ENCODE measurements around the gene AFF1.
"Not testable (repeated sequence)": the region's sequence is repeated elsewhere in the genome, so short reads cannot be mapped to it uniquely, and the experiment has no call there.

AFF1 gene

GRCh38 chr4:86978709-86979108 lies 43.9 kb downstream of the AFF1 start:
- no peak for DNase-seq

DNA sequence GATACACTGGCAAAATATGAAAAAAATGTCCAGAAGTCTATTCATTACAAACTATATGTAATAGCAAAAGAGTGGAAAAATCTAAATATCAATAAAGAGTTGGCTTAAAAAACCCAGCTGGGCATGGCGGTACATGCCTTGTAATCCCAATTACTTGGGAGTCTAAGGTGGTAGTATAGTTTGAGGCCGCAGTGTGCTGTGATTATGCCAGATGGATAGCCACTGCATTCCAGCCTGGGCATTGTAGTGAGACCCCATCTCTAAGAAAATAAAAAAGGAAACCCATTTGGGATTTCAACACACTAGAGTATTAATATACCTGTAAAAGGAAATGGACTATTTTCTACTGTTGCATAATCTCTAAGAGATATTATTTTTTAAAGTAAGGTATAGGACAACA lies 45.4 kb downstream of the AFF1 start:
- DNase-seq = no peak

GRCh38 chr4:86981789-86982188 lies 47.0 kb downstream of the AFF1 start:
- peak; percentile 60 for DNase-seq

DNA sequence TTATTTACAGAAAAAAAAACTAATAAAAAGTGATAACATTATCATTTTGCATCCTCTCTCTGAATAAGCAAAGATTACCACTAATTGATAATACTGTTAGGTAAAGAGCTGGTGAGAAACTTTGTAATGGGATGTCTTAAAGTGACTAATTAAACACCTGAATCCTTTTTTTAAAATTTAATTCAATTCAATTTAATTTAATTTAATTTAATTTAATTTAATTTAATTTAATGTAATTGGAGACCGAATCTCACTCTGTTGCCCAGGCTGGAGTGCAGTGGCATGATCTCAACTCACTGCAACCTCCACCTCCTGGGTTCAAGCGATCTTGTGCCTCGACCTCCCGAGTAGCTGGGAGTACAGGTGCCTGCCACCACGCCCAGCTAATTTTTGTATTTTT lies 51.0 kb downstream of the AFF1 start:
- DNase-seq = not testable (repeated sequence)

DNA sequence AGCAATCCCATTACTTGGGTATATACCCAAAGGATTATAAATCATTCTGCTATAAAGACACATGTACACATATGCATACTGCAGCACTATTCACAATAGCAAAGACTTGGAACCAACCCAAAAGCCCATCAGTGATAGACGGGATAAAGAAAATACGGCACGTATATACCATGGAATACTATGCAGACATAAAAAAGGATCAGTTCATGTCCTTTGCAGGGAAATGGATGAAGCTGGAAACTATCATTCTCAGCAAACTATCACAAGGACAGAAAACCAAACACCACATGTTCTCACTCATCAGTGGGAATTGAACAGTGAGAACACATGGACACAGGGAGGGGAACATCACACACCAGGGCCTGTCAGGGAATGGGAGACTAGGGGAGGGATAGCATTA lies 54.8 kb downstream of the AFF1 start:
- not testable (repeated sequence) for DNase-seq

GRCh38 chr4:86990510-86990909 lies 55.7 kb downstream of the AFF1 start:
- DNase-seq = no peak

GRCh38 chr4:86991994-86992393 lies 57.2 kb downstream of the AFF1 start:
- DNase-seq = peak; percentile 67

GRCh38 chr4:86993909-86994681 lies 59.3 kb downstream of the AFF1 start:
- DNase-seq = no peak

DNA sequence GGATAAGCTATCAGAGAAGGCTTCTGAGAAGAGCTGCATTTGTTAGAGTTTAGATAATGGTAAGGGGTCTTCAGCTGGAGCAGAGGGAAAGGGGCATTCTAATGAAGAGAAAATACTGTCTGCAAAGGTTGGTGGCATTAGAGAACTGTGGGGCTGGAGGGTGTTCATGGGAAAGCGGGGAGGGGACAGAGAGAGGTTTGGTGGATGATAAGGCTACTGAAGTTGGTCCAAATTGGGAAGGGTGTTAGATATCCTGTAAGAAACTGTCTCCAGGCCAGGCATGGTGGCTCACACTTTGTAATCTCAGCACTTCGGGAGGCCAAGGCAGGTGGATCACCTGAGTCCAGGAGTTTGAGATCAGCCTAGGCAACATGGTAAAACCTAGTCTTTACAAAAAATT lies 59.9 kb downstream of the AFF1 start:
- no peak for DNase-seq

DNA sequence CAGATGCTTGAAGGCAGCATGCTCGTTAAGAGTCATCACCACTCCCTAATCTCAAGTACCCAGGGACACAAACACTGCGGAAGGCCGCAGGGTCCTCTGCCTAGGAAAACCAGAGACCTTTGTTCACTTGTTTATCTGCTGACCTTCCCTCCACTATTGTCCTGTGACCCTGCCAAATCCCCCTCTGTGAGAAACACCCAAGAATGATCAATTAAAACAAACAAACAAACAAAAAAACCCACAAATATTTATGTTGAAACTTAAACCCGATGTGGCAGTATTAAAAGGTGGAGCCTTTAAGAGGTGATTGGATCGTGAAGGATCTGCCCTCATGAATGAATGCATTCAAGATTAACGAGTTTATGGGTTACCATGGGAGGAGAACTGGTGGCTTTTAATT lies 61.7 kb downstream of the AFF1 start:
- not testable (repeated sequence) for DNase-seq

DNA sequence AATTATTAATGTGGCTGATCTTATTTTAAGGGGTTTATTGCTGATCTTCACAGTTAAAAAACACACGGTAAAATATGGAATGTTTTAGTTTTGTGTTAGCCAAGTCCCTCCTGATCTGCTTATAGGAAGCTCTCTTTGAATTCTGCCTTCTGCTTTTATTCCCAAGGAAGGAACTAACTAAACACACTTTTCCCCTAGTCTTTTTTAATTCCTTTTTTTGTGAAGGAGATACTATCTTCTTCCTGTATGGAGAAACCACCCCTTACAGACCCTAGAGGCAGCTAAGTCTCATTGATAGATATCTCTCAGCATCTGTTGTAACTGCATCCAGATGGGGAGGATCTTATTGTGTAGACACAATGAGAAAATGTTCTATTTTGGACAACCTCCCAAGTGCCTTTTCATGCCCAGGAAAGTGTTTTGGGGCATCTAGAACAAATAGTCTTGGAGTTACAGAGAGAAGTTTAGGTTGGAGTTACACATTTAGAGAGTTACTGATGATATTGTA lies 64.4 kb downstream of the AFF1 start:
- DNase-seq = no peak

DNA sequence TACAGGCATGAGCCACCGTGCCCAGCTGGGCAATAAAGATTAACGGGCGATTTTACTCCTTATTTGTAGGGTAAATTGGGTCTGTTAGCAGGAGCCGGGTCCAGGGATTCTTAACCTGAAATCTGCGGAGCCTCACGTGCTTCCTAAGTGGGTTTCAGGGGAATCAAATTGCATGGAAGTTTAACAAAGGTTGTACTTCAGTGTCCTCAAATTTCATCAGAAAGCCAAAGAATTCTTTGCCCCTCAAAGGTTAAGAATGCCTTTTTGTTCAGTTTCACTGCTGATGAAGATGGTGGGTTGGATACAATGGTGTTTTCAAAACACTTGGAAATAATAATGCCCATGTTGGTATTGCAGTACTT lies 67.9 kb downstream of the AFF1 start:
- no peak for DNase-seq

DNA sequence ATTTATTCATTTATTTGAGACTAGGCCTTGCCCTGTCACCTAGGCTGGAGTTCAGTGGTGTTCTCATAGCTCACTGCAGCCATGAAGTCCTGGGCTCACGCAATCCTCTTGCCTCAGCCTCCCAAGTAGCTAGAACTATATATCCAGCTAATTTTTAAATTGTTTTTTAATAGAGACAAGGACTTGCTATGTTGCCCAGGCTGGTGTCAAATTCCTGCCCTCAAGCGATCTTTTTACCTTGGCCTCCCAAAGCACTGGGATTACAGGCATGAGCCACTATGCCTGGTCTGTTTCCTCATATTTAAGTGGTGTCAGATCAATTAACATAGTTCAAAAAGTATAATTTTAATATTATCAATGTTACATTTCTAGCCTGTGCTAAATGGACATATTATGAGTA lies 68.5 kb downstream of the AFF1 start:
- DNase-seq = no peak

- DNase-seq = no peak
These were observed 70.5 kb downstream of the AFF1 start for GRCh38 chr4:87005369-87005689.

DNA sequence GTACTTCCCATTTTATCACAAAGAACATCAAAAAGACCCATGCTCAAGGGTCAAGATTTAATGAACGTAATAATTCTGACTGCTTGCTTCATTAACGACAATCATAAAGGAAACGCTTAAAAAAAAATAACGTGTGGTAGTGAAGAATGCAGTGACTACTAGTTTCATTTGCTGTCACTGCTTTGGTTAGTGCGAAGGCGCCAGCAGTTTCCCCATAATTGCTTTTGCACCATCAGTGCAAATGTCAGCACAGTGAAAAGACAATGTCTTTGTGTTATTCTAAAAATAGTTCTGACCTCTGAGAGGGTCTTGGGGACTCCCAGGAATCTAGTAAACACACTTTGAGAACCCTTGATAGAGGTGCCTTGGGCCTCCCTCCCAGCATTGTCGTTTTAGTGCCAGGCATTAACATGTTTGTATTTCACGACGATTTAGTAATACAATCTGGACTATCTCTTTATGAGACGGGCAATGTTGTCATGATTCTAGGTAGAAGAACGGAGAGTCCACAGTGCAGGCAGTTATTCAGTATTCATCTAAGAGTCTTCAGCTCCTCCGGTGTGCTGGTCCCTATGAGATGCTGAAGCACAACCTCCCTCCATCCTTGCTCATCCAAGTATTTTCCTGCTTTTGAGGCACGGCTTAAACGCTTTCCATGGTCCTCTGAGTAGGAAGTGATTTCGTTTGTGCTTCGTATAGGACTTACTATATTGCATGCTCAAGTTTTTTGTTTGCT lies 71.0 kb downstream of the AFF1 start:
- peak; percentile 73 for DNase-seq

GRCh38 chr4:87006426-87006675 lies 71.5 kb downstream of the AFF1 start:
- DNase-seq = no peak

DNA sequence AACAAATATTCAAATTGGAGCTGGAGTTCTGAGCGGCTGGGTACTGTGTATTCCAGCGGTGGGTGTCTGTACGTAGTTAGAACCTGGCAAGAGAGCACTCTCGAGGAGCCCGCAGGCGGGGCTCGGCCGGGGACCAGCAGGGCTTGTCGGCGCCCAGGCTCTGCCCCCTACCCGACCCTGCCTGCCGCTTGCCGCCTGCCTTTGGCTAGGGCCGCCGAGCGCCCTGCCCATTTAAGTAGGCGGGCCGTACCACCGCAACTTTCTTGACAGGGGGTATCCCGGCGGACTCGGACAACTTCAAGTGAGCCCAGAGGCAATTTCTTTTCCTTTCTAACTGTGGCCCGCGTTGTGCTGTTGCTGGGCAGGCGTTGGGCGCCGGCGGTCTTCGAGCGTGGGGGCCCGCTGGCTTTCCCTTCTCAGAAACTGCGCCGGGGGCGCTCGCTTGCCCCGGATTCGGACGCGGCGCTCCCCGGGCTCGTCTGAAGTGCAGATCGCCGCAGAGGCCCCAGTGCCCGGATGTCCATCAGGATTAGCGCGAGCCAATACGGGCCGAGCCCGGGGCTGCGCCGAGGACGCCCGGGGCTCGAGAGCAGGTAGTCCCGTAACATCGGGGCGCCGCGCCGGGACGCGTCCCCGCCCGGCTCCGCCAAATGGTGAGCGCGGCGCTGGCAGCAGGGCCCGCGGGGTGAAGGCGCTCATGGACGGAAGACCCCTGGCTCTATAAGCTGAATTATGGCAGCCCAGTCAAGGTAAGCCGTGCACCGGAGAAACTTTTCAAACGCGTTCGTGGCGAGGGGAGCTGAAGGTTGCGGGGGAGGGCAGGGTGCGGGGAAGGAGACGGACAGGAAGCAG lies 72.1 kb downstream of the AFF1 start:
- peak; percentile 98 for DNase-seq

DNA sequence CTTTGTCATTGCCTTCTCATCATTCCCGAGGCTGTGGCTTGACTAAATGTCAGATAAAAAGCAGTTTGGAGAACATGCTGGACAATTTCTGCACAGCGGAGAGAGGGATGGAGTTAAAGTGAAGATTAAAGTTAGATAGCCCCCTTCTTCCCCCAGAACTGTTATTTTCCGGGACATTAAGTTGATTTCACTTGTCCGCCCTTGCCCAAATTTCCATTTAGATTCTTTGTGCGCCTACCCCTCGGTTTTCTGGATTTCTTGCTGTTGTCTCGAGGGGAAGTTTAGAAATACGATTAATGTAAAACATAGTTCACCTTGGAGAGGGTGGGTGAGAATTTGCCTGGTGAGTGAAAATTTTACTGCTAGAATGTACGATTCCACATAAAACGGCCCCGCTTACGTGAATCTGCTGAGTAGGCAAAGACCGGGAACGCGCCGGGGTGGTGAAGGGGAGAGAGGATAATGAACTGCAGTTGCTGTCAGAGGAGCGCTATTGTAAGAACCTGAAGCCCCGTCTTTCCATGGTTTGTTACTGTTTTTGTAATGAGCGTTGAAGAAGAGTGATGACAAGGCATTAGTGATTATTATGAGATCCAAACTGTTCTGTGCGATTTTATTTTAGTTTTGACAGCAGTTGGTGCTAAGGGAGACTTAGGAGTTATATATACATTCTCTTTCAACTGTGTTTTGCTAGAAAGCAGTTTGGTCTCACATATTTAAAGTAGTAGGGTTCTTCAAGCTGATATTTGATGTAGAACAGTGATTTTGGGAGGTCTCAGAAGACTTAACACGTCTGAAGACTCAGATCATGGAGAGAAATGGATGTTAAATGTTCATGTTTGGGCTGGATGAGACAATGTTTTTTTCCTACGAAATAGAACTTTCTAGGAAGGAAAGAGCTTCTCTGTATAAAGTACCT lies 73.0 kb downstream of the AFF1 start:
- peak; percentile 74 for DNase-seq

DNA sequence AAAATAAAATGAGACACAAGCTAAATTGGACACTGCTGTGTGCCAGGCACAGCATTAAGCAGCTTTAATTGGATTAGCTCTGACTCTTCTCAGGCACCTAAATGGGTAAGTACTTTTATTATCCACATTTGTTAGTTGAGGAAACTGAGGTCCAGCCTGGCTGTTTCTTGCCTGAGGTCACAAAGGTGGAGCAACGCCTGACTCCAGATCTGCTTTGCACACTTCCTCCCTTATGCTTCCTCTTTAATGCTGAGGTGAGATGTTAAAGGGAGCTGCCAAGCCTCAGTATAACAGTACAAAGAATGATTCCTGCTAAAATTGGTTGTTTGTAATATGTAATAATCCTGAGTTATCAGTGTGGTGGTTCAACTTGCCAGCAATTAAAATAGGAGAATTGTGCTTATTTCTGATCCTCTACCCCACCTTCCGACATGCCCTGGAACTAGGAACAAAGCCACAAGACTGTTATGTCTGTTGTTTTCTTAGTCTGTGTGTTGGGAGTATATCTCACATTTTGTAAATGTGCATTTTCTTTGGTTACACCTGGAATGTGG lies 74.4 kb downstream of the AFF1 start:
- peak; percentile 52 for DNase-seq

GRCh38 chr4:87010192-87010591 lies 75.4 kb downstream of the AFF1 start:
- DNase-seq = no peak

DNA sequence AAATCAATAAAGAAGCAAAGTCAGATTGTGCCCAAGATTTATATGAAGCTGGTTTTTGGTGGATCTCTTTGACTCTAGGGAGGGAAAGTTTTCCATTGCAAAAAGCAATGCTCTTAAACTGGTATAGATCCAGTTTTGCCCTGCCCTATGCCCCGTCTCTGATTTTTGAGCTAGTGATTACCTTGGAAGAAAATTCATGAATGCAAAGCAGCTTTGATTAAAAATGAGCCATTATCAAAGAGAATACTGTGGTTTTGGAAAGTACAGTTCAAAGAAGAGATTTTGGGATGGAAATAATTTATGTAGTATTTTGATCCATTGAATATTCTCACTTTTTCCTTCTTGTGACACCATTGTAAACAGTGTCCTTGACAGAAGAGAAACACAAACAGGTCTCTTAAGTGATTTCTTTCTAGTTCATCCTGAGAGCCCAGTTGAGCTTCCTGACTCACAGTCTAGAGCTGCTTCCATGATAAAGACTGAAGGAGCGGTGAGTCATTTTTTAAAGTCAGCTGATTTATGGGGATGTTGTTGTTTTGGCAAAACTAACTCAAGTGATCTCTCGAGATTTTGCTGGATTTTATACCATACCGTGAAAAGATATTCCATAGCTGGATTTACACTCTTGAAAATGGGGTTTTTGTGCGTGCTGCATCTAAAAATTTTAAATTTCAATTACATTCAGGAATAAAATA lies 76.7 kb downstream of the AFF1 start:
- peak; percentile 80 for DNase-seq

All from OCI-M1 (cell line).